Midbrain (tissue), 1 donor: ENCODE measurements around the gene AMPD3.

Source experiments
- DNase-seq: peaks from one replicate; lab custom pipeline; 2025; lab: John Stamatoyannopoulos, UW

Gene AMPD3

GRCh38 chr11:10460611-10461275 is 5.7 kb downstream of the AMPD3 start:
- no peak for DNase-seq

DNA sequence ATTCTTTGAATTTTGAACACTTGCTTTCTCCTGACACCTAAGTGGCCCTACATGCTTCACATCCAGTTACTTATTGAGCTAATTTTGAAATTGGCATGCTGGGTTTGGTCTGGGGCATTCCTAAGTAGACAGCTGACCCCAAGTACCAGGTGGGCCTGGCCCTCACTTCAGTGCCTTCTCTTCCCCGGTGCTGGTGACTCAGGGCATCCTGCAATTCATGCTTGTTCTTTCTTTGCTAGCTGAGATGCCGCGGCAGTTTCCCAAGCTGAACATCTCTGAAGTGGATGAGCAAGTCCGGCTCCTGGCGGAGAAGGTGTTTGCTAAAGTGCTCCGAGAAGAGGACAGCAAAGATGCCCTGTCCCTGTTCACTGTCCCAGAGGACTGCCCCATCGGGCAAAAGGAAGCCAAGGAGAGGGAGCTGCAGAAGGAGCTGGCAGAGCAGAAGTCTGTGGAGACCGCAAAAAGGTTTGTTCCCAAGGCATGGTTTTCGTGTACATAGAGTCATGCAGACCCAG is 6.3 kb downstream of the AMPD3 start:
- DNase-seq = no peak

DNA sequence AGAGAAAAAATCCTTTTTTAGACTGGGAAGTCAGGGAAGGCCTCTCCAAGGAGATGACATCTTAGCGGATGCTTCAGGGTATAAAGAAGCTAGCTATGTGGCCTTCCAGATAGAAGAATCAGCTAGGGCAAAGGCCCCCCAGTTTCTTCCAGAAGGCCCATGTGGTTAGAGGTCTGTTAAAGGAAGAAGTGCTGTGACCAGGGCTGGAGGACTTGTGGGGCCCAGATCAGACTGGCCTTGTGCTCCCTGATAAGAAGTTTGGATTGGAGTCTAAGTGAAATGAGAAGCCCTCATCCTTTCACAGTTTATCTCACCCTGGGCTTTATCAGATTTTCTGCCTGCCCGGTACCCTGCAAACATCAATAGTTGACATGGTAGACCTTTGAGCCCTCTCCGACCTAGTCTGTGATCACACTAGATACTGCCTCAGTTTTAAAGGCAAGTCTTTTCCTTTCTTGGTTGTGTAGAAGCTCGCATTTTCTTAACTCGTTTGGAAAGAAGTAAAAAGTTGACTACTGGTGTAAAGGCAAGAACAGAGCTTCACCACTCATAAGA is 7.8 kb downstream of the AMPD3 start:
- no peak for DNase-seq

- DNase-seq = no peak
Observed at GRCh38 chr11:10473371-10473770, 18.3 kb downstream of the AMPD3 start.

- DNase-seq = no peak
Observed at GRCh38 chr11:10474551-10474950, 19.5 kb downstream of the AMPD3 start.

- no peak for DNase-seq
Observed at GRCh38 chr11:10476342-10476741, 21.3 kb downstream of the AMPD3 start.

DNA sequence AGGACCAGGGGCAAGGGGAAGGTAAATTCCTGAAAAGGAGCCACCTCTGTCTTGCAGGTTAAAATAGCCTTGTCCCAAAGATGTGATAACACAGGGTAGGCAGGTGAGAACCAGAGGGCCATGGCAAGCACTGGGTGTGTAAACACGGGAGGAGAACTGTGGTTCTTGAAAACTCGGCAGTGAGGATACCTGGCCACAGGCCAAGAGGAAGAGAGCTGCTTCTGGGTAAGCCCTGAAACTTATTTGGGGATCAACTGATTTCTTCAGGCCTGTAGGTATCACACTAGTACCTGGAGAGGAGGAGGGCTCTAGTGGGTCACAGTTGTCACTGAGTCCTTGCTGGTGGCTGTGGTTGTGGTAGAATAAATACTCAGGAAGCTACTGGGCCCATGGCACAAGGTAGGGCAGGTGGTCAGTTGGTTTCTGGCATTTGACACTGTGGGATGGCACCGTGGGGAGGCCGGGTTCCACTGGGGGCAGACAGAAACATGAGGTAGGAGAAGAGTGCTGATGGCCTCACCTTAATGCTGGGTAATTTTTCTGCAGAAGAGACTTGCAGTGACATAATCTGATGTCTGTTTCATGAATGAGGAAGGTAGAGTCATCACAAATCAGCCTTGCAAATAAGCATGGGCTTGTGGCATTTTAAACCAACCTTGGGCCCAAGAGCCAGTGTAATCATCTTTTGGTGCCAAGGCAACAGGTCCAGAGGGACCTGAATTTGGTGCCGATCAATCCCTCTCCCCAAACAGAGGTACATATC is 22.0 kb downstream of the AMPD3 start:
- no peak for DNase-seq

- no peak for DNase-seq
Observed at GRCh38 chr11:10477690-10478046, 22.6 kb downstream of the AMPD3 start.

DNA sequence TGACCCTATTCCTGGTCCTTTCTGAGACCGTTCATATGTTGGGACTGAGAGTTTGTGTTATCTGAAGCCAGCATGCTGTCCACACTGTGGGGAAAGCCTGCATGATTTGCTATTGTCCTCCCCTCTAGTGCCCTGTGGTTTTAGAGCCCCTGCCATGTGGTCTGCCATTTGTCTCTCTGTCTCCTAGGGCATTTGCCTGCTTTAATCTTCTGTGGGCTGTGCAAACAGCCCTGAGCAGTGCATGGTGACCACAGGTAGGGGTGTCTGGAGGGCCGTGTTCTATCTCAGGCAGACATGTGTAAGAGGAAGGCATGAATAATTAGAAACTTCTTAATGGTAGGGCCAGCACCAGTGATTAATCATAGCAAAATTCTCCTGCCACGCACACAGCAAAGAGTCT is 23.0 kb downstream of the AMPD3 start:
- DNase-seq = no peak

DNA sequence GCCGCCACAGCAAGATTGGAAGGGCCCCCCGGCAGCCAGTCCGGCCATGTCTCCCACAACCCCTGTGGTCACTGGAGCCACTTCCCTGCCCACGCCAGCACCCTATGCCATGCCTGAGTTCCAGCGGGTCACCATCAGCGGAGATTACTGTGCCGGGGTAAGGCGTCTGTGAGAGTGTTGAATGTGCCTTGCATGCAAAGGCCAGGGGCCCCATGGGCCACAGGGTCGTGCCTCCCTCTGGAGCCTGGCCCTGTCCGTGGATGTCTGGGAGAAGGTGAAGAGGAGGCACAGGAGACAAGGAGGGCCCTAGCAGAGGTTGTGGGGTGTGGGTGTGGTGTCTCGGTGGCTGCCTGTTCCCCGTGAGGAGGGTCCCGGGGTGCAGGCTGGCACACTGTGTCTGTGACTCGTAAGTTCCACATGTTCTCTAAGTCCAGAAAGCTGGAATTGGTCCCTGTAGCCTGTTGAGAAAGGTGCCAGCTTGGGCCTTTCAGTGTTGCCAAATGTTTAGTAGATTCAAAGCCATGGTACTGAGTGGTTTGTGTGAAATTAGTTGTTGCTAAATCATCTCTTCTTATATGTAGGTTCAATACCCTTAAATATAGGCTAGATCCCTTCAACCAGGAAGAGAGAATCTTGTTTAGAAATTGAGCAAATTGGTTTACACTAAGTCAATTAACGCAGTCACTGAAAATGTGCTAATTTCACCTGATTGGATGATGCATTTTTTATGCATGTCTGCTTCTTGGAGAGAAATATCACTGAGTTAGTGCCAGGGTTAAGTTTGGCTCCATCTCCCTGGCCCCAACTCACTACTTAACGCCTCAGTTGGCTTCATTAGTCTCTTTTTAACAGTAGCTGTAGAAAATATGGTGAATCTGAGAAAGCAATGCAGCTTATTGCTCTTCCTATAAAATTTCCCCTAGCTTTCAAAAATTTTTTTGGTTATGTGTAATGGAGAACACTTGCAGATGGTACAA is 23.8 kb downstream of the AMPD3 start:
- DNase-seq = peak; percentile 64

DNA sequence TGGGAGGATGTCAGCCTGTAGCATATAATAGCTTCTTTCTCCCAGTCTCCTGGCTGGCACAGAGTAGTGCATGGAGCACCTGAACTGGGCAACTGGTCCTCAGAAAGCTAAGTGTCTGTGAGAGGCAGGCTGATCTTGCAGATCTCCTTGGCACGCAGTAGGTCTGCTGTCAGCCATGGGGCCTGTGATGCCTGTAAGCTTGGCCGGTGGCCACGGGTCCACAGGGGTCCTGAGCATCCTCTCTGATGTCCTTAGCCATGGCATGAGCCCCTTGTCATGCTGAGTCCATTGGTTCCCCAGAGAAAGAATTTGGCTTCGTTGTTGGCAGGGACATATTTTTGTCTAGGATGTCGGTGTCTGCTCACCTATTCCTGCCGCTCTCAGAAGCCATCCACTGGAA is 25.0 kb downstream of the AMPD3 start:
- no peak for DNase-seq

DNA sequence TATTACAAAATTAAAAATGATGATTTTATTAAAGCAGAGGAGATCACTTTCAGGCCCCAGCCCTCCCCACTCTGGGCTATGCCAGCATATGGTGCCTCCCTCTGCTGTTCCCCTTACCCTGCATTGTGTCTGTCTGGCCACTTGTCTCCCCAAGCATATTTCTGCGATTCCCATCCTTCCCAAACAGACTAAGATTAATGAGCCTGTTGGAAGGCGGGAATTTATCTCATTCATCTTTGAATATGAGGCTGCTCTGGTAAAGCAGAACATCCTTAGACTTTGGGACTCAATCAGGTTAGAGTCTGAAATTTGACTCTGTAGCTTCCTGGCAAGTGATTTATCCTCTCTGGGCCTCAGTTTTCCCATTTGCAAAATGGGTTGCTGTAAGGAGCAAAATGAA is 25.7 kb downstream of the AMPD3 start:
- DNase-seq = no peak

DNA sequence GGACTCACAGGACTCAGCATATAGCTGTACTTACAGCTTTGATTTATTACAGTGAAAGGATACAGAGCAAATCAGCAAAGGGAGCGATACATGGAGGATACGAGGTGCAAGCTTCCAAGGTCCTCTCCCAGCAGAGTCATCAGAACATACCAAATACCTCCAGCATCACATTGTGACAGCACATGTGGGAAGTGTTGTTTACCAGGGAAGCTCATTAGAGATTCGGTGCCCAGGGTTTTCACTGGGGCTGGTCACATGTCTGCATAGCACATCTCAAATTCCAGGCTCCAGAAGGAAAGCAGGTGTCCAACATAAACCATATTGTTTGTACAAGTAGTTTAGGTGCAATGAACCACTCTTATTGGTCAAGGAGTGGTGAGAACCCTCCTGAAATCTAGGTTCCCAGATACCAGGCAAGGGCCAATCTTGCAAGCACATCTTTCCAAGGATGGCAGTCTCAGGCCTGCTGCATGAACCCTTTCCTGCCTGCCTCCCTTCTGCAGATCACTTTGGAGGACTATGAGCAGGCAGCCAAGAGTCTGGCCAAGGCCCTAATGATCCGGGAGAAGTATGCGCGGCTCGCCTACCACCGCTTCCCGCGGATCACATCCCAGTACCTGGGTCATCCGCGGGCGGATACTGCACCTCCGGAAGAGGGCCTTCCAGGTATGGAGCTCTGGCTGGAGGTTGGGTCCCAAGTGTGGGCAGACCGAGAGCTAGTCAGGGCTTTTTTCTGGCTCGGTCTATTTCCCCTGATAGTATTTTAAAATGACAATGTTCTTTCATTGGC is 26.7 kb downstream of the AMPD3 start:
- peak; percentile 18 for DNase-seq

DNA sequence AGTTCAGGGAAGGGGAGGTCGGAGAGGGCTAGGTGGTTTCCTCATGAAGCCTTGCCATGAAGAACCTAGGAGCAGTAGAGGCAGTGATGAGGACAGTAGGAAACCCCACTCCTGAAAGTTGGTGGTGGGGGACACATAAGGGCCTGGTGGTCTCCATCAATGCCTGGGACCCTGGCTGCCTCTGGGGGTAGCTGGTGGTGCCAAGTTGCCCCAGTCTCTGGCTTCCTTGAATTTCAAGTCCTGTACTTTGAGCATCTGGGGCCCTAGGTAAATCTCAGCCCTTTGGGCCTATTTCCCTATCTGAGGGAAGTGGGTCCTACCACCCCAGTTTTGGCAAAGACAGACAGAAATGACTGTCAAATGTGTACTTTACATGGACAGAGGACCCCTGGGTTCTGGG is 28.1 kb downstream of the AMPD3 start:
- DNase-seq = no peak

DNA sequence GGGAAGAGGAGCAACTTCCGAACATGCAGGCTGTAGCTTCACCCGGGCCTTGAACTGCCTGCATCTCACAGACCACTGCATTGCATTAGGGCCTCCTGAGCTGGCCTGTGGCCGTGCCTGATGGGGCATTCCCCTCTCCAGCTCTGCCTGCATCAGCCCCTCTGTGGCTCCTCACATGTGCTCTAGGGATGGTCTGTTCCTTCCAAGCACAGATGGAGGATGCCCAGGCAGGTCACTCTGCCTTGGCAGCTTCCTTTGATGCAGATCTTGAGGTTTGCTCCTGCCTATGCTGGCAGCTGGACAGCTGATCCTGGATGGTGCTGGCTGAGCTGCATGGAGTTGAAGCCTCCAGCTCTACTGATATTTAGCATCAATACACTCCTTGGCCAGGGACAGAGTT is 28.5 kb downstream of the AMPD3 start:
- DNase-seq = no peak

- no peak for DNase-seq
Observed at GRCh38 chr11:10484461-10485180, 29.6 kb downstream of the AMPD3 start.

- no peak for DNase-seq
Observed at GRCh38 chr11:10485646-10486045, 30.6 kb downstream of the AMPD3 start.

- no peak for DNase-seq
Observed at GRCh38 chr11:10486161-10486840, 31.2 kb downstream of the AMPD3 start.

DNA sequence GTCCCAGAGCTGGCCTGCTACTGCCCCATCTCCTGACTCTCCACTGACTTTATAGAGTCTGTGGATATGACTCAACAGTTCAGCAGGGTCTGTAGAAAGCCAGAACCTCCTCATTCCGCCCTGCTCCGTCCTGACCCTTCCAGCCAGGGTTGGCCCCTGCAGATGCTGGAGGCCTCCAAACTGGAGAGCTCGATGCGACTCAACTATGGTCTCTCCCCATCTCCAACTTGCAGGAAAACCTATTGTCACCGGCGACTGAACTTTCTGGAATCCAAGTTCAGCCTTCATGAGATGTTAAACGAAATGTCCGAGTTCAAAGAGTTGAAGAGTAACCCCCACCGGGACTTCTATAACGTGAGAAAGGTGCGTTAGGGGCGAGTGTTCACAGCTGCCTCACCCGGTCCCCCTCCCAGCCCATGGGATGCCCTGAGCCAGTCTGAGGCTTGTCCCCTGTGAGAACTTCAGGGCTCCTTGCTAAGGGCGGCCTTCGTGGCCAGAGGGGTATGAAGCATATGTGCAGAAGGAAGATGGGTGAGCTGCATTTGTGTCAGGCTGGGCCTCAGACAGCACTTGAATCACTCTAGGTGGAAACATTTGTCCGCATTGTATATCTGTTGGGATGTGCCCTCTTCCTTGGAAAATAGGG is 32.1 kb downstream of the AMPD3 start:
- DNase-seq = no peak
